Hippocampal formation (tissue), 2 donors: ENCODE measurements around the gene UBE2Z.
"Not testable (repeated sequence)": the region's sequence is repeated elsewhere in the genome, so short reads cannot be mapped to it uniquely, and the experiment has no call there.

Experiments used
- DNase-seq, 2 donors: peaks; one replicate each; lab custom pipeline; 2025; lab: John Stamatoyannopoulos, UW

UBE2Z gene

DNA sequence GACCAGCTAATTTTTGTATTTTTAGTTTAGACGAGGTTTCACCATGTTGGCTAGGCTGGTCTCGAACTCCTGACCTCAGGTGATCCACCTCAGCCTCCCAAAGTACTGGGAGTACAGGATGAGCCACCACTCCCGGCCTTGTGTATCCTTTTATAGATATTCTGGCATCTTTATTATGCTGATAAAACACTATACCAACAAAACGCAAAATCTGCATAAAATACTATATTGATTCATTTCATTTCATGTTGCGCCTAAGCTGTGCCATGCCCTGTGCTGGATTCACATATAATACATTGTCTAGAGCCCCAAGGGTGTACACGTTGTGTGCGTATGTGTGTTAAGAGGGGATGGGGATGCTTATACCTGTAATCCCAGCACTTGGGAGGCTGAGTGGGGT lies 3.8 kb upstream of the UBE2Z start:
- no peak for DNase-seq

DNA sequence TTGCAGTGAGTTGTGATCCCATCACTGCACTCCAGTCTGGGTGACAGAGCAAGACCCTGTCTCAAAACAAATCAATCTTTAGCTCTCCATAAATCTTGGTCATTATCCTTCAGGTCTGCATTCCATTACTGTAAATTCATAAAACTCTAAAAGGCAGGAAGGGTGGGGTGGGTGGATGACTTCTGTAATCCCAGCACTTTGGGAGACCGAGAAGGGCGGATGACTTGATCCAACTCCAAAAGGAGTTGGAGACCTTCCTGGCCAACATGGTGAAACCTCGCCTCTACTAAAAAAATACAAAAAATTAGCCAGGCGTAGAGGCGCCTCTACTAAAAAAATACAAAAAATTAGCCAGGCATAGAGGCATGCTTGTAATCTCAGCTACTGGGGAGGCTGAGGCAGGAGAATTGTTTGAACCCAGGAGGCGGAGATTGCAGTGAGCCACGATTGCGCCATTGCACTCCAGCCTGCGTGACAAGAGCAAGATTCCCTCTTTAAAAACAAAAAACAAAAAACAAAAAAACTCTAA lies 2.2 kb upstream of the UBE2Z start:
- DNase-seq = no peak

DNA sequence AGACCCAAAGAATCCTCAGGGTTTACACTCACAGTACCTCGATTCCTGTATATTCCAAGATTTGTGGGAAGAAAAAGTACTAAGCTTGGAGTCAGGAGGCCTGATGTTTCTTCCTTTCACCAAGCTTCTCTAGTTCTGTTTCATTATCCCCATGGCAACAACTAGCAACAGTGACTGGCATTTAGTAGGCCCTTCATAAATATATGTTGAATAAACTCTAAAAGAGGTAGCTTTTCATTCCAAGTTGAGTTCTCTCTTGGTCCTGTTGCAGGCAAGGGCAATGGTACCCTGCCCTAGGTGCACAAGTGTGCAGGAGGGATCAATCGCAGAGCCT lies 527 bp upstream of the UBE2Z start:
- no peak for DNase-seq

DNA sequence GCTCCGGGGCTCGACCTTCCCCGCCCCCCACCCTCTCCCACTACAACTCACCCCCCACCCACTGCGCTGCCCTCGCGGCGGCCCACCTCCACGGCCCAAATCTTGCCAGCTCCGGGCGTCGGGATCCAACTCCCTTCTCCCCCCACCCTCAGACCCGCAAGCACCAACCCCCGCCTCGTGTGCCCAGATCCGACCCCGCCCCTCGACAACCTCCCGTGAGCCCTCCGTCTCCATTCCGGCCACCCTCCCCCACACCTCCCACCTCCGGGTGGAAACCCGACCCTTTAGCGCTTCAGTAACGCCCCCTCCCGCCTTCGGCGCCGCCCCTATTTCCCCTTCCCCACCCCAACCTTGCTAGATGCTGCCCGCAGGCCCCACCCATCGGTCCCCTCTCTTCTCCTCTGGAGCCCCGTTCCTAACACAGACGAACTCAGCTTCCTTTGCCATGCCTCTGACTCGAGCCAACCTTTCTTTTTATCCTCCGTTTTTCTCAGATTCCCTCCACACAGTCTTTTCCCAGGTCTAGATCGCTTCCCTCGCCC lies 717 bp downstream of the UBE2Z start:
- no peak for DNase-seq

DNA sequence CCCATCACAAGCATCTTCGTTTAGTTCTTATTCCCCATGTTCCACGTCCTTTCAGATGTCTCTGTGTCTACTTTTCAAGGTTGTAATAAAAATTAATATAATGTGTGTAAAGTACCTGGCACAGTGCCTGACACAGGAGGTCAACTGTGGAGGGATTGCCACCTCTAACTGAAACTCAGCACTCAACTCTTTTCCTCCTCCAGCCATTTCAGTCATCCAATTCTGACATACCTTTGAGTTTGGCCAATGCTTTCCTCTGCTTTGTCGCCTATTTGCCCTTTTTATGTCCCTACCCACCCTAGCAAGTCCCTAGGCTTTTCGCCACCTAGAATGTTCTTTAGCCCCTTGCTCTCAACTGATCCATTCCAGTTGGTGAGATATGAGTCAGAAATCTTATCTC lies 1.6 kb downstream of the UBE2Z start:
- DNase-seq = no peak

DNA sequence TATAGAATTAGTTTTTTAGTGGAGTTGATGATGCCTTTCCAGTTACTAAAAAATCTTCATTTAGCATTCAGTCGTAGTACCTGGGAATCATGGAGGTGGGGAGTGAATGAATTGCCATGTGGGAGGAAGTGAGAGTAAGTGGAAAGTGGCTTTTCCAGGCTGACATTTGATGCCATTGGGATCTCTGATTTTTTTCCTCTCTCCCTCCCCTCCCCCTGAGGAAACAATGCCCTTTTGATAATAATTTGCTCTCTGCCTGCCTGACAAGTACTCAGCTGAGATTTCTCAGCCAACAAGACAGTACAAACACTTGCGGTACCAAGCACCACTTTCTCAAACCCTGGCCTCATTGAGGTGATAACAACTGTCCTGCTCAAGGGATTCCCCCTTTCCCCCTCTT lies 2.2 kb downstream of the UBE2Z start:
- peak in 1 of 2 donors; percentile 60 for DNase-seq

DNA sequence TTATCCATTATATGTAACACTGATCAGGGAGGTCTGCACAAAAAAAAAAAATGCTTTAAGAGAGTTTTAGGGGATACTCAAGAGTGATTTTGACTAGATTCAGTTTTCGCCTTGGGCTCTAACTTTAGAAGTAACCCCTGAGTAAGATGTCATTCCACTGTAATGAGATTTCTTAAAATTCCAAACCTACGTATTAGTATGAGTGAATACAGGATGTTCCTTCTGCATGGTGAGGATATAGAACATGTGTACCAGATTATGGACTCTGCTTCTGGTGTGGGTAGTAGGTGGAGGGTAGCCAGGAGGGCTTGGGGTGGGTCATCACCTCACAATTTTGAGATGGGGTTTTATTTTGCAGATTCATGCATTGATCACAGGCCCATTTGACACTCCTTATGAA lies 4.3 kb downstream of the UBE2Z start:
- no peak for DNase-seq

DNA sequence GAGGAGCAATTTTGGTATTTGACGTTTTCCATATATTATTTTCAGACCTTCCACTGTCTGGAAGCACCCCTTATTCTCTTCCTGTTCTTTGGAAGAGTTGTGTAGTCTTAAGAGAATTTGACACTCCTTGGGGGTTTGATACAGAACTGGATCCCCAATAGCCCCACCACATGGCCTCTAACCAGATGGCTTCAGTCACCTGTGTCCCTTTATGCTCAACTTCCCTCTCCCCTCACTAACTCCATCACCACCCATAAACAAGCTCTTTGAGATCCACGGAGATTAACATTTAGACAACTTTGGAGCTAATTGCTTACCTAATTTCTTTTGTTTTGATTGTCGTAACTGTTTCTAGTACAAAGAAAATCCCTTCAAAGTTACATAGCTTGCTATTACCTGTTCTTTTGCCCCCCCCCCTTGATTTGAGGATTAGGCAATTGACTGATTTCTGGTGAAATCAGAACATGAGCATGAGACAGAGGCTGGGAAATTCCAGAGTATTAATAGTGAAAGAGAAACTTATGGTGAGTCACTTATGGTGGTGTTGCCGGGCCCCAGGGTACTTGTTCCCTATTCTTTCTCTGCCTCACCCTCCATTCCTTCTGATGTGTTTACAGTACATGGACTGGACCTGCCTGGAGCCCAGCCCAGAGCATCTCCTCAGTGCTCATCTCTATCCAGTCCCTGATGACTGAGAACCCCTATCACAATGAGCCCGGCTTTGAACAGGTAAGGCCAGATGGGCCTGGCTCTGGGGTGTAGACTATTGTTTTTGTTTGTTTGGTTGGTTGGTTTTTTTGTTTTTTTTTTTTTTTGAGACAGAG lies 7.5 kb downstream of the UBE2Z start:
- no peak for DNase-seq

DNA sequence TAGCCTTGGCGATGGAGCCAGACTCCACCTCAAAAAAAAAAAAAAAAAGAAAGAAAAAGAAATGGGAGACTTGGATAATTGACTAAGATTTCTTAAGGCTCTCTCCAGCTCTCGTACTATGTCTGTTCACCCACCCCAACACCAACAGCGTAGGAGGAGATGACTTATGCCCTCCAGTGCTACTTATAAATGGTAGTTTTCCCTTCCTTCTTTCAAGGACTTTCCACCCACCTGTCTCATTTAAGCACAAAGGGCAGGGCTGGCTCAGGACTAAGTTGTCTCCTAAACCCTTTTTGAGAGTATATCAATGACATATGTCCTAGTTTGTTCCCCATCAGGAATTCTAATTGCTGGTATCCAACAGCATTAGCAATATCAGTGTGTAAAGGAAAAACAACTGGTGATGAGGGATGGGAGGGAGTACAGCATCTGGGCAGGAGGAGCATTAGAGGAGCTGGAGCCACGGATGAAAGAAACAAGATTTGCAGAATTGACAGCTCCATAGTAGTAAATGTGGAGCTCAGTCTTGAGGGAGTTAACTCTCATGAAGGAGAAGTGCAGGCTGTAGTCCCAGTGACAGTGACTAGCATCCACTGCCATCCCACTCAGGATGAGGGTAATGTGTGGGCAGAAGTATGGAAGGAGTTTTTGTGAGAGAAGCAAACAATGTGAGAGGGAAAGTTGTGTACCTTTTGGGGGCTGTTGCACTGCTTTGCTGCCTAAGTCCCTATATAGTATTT lies 17.2 kb downstream of the UBE2Z start:
- DNase-seq = no peak

DNA sequence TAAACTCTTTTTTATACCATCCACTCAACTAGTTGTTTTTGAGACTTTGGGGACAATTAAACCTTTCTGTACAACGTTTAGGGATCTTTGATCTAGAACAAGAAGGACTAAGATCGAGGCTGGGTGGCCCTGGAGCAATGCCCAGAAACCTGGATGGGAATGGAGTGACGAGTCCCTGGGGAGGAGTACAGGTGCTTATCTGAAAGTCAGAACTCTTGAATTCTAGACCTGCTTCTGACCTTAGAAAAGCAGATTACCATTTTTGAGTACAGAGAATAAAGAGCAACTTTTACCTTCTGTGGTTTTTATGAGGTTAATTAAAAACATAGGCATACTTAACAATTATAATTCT lies 17.8 kb downstream of the UBE2Z start:
- no peak for DNase-seq

DNA sequence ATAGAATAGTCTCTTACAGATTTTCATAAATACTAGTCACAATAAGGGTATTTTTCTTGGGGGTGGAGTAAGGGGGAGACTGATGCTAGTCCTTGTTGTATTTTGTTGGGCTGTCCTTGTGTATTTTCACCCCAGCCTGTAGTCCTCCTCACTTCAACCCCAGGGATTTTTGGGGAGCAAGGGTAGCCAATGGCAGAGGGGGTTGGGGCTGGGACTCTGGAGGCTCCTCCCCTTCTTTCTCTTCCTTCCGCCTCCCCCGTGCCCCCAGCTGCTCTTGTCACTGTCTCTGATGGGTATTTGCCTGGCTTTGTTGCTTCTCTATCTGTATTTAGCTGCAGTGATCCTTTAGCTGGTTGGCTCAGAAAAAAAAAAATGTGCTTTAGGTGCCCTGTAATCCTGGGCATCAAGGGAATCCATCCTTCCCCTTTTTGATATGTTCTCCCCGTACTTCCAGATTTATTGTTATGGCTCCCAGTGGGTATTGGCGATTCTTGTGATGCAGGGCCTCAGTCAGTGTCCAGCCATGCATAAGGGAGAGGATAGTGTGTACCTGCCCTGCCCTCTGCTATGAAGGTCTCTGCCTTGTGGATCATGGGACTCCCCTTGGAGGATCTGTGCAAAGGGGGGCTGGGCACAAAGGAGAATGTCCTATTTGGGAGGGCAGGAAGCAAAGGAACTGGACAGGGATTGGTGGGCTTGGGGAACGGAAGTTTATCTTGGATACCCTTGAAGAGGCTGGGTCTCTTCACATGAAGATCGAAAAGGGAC lies 20.0 kb downstream of the UBE2Z start:
- no peak for DNase-seq

DNA sequence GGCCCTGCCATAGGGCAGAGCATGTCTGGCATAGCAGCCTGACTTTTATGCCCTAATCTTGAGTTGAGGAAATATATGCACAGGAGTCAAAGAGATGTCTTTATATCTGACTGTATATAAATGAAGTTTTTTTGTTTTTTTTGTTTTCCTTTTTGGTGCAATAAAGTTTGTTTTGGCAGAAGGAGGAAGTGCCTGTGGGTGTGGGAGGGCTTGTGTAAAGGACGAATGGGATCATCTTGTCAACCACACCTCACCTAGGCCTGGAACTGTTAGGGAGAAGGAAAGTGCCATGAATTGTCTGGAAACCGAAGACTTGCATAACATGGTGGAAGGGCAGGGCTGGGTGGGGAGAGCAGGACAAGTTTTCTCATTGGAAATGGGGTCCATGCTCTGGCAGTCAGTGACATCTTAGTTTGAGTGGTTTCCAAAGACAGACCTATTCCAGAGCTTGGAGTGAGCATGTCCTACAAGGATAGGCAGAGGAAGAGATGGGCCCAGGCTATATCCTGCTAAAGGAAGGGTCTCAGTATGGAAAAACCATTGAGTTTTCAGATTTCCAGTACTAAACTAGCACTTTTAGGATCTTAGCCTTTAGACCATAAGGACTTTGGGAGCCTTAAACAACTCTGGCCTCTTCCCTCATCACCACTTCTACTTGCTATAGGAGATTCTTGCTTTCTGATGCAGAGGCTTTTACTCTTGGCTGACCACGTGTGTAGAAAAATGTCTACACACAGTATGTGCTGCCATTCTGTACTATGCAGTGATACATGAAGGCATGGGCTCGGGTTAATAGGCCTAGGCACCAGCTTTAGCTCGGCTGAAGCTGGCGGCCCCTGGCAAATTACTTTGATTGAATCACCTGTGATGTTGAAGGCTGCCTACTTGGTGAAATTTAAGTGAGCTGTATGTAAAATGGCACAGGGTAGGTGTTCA lies 20.9 kb downstream of the UBE2Z start:
- DNase-seq = no peak

DNA sequence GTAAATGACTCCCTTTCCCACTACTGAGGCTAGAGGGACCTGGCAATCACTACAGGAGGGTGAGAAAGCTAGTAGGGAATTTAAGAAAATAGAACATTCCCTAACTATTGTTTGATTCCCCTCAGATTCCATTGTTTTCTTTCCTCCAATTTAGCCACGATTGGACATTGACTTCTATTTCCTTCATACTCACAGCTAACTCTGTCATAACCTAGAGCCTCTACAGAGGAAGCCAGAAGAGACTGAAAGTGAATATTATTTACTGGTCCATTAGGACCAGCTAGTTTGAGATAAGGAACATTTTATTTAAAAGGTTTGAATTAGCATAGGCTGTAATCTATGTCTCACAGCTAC lies 21.6 kb downstream of the UBE2Z start:
- DNase-seq = no peak

DNA sequence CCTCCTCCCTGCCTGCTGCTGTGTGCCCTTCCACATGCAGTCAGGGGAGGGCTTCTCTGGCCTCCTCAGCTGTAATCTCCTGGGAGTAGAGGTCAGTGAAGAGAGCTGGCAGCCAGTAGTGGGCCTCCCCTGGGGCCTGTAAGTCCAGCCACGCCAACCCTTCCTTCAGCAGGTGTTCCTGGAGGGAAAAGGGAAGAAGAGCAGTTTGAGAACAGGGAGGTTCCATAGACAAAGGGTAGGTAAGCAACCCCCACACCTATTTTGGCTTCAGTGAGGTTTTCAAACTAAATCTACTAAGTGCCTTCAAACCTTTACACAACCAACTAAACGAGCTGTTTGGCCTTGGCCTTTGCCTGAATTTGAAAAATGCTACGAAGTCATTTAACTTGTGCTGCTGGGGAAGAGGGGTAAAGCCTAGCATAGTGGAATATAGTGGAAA lies 22.2 kb downstream of the UBE2Z start:
- DNase-seq = no peak

DNA sequence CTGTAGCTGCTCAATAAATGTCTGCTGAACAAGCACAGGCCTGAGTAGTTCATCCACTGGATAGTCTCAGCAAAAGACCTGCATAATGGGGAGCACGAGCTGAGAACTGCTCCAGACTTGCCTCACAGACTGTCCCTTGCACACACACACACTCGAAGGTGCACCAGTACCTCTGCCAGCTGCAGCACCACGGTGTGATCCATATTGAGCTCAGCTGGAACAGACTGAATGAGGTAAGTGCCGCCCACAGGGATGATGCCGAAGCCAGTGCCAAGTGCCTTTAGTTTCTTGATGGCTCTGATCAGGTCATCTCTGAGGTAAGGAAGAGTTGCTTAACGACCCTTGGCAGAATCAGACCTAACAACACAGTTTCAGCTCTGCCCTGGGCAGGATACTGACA lies 24.8 kb downstream of the UBE2Z start:
- DNase-seq = no peak

DNA sequence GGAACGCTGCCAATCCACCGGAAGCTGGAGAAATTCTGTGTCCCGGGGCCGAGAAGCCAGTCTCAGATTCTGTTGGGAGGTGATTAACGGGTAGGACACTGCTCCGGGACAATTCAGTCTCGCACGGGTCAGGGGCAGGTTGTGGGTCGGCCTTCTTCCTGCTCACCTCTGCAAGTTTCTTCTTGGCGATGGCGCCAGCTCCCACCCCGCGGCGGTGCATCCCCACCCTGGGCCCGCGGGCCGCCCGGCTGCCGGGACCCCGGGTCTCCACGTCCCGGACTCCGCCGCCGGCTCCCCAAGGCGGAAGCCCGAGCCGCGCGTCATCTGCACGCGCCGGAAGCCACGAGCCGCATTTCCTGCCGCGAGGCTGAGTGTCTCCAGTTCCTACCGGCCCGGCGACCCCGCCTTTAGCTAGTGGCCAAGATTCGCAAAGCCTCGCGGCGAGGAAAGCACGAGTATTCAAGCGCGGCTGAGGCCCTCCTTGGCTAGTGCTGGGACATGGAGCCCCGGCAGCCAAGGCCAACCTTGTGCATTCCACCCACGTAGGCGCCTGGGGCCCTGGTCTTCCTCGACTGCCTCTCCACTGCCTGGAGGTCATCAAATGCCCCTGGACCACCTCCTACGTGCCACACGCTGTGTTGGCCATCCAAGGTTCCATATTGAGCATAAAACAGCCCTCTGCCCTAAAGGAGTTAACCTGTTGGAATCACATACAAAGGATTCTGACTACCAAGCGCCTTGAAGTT lies 36.5 kb downstream of the UBE2Z start, which contains the start of gene SNF8:
TSS of gene SNF8 (minus strand) at position 328 of the 746 bp plus-strand sequence. CDS start at position 220, 108 bp downstream.
- peak; percentile 68 to 83 for DNase-seq

DNA sequence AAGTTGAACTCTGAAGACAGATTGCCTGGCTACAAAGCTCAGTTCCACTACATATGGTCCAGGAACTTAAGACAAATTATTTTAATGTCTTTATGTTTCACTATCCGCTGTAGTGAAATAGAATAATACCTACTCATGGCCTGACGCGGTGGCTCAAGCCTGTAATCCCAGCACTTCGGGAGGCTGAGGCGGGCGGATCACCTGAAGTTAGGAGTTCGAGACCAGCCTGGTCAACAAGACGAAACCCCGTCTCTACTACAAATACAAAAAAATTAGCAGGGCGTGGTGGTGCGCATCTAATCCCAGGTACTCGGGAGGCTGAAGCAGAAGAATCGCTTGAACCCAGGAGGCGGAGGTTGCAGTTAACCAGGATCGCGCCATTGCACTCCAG lies 37.0 kb downstream of the UBE2Z start:
- DNase-seq = not testable (repeated sequence)

DNA sequence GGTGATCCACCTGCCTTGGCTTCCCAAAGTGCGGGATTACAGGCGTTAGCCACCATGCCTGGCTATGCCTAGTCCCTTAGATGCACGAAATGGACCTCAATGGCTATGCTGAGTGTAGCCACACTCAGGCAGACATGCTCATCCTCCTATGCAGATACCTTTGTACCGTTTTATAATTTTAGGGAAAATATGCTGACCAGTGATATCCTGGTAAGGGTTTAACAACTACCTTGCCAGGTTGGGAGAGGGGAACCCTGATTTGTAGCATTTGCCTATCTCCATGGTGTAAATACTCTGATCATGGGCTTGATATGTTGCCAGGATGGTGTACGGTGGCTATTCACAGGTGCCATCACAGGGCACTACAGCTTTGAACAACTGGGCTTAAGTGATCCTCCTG lies 43.4 kb downstream of the UBE2Z start:
- DNase-seq = no peak

DNA sequence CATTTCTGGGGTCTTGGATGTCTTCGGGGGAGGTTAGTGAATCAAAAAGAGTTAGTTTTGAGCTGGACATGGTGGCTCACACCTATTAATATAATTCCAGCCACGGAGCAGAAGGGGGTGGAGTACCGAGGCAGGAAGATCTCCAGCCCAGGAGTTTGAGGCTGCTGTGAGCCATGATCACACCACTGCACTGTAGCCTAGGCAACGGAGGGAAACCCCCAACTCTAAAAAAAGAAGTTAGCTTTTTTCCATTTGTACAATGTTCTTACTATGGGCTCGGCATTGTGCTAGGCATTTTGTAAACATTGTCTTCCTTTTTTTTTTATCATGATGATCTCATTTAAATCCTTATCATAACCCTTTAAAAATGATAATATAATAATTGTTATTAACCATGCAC lies 44.7 kb downstream of the UBE2Z start:
- no peak for DNase-seq

DNA sequence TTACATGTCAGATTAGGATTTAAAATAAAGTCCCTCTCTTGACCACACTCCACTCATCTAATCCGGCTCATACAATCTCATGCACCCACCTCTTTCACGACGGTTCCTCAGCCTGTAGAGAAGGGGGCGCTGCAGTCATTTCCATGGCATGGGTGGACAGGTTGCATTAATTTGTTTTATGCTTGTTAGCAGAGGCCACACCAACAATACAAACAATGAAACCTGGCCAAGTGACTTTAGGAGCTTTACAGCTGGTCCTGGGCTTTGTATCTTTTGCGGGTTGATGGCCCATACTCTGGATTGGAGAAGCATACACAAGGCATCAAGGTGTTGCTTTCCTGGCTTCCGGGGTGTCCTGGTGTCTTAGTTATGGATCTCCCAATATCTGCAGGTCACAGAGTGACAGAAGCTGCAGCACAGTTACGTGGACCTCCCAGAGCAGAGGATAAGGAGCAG lies 46.1 kb downstream of the UBE2Z start:
- no peak for DNase-seq
